HTERT RPE-1 (cell line): ENCODE results near the gene ANXA8.
"Not testable (repeated sequence)": the region's sequence is repeated elsewhere in the genome, so short reads cannot be mapped to it uniquely, and the experiment has no call there.

Experiments used
- in situ Hi-C: fragments of 300-500 bp; cut with MboI; formaldehyde crosslinking; loops from 4 replicates; pipeline ENCODE4 v1.14.3; 2020; ENCODE audit warnings: low sequenced_read_pairs

The ANXA8 gene

GRCh38 chr10:47465216-47465917 is 18.5 kb downstream of the ANXA8 start:
- in situ Hi-C loops, result not testable (repeated sequence)

DNA sequence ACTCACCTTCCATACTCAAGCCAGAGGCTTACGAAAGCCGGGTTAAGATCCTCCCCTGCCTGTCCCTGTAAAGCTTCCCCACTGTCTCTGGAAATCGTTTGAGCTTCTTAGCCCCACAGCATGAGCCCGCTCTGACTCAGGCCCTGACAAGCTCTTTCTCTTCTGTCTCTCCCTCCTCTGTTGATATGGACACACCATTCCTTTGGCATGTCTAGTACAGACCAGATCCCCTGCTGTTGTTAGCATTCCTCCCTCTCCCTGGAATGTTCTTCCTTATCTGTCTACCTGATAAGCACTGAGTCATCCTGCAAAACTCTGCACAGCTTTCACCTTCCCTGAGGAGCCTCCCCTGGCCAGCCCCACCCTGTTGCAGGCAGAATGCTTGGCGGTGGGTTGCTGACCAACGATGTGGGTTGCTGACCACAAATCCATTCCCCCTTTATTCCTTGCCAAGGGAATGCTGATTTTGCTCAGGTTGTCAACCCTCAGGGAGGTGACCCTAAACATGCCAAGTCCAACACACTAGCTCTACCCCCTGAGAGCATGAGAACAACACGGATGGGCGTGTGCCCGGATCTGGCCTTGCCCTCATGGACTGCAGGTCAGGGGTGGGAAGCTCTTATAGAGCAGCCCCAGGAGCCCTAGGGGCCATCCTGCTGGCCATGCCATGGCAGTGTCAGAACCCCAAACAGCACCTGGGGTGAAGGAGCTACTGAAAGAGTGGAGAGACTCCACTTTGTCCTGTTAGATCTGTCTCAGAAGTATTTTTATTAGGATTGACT is 21.1 kb downstream of the ANXA8 start:
- in situ Hi-C loops, result not testable (repeated sequence)

DNA sequence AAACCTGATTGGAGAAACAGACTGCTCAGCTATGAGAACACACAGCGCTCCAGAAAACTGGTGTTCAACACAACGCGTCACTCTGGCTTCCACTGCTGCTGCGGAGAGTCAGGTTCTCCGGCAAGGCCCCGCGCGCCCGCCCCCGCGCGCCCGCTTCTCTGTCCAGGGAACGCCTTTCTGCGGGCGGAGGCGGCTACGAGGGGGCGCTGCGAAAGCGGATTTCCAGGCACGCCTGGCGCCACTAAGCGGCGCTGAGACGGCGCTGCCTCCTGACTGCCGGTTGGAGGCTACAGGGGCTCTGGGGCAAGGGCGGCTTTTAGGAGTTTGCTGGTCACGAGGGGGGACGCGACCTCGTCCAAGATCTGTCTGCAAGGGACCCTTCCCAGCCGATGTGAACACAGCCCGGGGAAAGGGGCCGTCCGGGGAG is 22.6 kb downstream of the ANXA8 start:
- in situ Hi-C loops, result not testable (repeated sequence)

- in situ Hi-C loops, result no loop called here
These were observed 25.3 kb downstream of the ANXA8 start for GRCh38 chr10:47458466-47459154.

- in situ Hi-C loops, result no loop called here
These were observed 26.1 kb downstream of the ANXA8 start for GRCh38 chr10:47457826-47458225.

- in situ Hi-C loops, result no loop called here
These were observed 26.4 kb downstream of the ANXA8 start for GRCh38 chr10:47457528-47457820.

- in situ Hi-C loops, result no loop called here
These were observed 27.0 kb downstream of the ANXA8 start for GRCh38 chr10:47456794-47457527.

DNA sequence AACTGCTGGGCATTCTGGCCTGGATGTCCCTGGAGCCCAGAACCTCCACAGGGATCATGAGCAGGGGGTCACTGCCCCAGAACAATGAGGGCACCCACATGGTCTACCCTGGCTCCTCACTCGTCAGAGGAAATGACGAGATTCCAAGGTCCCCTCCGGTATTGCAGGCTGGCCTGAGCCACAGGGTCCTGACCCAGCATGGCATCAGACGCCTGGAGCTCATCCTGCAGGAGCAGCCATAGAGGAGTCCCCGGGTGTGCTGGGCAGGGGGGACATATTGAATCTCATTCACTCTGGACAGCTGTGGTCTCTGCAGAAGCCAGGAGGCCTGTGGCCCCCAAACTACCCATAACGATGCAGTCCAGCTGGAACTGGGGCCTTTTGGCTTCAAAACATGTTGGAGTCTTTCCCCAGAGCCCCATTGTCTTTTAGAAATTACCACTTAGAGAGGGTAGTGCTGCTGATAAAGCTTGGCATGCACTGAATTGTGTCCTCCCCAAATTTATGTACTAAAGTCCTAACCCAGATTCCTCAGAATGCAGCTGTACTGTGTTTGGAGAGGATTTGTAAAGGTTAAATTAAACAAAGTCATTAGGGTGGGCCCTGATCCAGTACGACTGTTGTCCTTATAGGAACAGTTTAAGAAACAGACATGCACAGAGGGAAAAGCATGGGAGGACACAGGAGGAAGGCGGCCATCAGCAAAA is 27.7 kb downstream of the ANXA8 start:
- in situ Hi-C loops, result no loop called here

DNA sequence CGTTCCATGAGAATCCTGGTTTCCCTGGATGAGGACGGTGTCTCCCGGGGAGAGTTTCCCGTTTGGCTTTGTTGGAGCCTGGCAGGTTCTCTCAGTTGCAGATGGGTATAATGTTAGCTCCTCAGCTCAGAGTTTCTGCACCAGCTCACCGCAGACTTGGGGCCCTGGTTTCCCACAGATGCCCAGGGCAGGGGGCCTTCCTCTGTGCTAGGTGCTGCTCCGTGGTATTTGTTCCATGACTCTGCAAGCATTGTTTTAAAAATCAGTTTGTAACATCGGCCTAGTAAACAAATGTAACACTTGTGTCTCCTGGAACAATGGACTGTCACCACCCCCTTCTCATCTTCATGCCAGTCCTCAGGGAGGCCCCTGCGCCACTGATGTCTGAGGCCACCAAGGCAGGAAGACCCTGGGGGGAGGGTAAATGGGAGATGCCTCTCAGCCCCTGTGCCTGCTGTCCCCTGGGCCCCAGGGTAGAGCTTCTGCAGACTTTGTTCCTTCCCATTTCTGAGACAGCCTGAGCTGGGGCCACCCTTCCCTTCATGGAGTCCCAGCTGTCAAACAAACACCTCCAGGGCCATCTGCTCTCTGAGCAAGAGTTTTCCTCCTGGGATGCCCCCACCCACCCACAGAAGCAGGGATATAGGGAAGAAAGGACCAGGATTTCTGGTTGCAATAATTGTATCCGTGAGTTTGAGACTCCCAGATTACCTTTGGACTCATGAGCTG is 28.4 kb downstream of the ANXA8 start:
- in situ Hi-C loops, result not testable (repeated sequence)

- in situ Hi-C loops, result no loop called here
These were observed 29.2 kb downstream of the ANXA8 start for GRCh38 chr10:47454780-47455058.

DNA sequence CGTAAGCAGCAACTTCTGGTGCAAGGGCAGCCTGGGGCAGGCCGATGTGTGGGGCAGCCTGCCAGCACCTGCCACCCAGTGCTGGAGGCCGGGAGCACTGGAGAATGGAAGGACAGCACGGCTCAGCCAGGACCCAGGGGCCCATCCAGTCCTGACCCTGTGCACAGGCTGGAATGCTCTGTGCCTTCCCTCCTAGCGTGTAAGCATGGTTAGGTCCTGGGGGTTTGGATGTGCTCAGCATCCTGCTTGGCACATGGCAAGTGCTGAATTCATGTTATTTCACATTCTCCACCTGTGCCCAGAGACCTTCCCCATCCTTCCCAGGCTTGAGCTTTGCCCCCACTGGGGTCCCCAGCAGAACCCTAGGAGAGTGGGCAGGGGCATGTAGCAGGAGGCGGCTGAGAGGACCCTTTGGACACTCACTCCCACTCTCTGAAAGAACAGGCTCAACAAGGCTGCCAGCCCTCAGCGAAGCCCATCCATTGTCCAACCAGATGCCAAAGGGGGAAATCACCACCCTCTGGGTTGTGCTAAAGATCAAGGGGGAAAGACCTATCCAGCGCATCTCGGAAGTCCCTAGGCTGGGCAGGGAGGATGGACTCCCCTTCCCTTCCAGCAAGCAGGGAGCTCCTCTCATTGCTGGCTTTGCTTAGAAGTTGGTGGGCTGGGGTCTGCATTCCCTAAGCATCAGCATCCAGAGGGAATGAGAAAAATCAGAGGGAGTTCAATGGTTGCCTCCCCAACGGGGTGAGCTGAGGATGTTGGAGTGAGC is 29.7 kb downstream of the ANXA8 start:
- in situ Hi-C loops, result no loop called here

DNA sequence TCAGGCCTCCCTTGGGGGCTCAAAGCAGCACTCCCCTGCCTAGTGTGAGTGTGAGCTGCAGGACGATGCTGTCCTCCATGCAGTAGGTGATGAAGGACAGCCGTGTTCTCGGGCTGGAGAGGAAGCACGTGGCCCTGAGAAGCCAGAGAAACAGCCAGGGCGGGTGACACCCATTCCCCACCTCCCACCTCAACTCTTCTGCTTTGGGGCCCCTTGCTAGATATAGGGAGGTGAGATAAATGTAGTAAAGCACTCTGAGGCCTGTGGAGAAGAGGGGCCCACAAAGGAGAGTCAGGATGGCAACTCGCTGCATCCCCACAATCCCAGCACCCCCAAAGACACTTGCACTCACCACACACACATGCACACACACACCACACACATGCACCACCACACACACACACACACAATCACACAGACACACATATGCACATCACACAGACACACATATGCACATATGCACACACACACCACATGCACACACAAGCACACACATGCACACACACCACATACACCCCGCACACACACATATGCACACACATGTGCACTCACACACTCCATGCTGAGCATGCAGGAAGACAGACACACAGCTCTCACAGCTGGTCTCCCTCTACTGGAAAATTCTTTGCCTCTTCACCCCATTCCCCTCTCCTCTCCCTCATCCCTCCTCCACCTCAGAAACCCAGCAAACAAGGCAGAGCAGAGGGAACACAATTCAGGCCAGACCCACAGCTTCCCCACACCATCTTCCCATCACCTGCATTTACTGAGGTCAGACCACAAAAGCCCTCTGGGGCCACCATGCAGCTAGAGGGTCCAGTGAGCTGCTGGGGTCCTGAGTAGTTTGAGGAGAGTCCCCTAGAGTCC is 30.5 kb downstream of the ANXA8 start:
- in situ Hi-C loops, result no loop called here

DNA sequence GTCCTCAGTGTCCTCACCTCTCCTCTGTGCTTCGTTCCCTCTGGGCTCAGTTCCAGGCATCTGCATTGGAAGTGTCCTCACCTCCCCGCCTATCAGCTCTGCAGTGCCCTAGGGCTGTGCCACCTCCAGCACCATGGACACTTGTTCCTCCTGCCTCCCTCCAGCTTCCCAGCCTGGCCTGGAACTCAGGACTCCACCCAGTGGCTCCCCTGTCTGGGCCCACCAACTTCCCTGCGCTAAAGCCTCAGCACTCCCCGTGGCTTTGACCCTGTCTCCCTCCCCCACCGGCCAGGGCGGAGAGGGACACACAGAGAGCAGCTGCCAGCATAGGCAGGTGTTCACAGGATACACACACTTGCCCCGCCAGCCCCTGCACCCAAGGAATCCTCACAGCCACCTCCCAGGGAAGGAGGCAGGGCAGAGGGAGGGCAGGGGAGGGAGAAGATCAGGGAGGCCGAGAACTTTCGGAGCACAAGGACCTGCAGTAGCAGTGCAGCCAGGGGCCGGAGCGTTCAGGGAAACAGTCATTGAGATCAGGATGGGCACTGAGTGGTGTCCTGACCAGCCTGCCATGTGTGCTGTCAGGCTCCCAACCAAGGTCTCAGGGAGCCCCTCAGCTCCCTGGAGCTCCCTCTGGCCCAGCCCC is 31.3 kb downstream of the ANXA8 start:
- in situ Hi-C loops, result no loop called here

- in situ Hi-C loops, result no loop called here
These were observed 31.9 kb downstream of the ANXA8 start for GRCh38 chr10:47451998-47452494.

DNA sequence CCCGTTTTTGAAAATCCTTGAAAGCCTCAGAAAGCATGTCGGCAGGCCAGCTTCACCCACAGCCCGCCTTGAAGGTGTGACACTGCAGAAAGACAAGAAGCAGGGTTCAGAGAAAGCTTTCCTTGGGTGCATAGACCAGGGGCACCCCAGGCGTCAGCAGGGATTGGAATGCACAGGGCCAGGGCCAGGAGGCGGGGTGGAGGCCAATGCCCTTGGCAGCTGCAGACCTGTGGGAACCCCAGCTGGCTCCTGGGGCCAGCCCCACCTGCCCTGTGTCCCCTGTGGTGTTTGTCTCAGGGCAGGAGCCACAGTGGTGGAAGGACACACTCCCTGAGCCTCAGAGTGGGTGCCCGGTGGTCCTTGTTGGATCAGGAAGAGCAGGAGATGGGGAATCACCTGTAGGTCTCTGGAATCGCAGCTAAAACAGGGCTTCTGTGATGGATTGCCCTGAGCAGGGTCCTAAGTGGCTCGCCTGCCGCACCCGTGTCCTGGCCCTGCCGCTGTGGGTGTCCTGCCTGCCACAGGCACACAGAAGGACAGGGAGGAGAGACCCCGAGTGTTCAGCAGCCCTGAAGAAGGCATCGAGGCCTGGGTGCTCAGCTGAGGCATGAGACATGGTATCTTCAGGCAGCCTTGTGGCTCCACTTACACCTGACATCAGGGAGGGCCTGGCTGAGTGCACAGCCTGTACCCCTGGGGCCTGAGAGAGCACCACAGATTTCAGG is 32.5 kb downstream of the ANXA8 start:
- in situ Hi-C loops, result no loop called here

DNA sequence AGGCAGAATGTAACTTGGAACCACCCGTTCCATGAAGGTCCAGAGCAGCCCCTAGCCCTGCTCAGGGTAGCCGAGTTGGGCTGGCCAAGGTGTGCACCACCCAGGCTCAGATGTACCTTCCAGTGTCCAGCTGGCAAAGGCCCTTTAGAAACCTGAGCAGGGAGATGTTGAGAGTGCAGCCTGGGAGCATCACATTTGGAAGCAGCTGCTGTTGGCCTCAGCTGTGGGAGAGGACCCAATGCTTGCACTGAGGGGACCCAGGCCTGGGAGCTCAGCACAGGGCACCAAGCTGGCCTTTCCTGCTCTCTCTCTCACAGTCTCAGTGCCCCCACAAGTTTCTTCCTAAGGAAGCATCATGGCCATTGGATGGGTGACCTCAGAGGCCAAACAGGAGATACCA is 33.5 kb downstream of the ANXA8 start:
- in situ Hi-C loops, result no loop called here

- in situ Hi-C loops, result no loop called here
These were observed 33.9 kb downstream of the ANXA8 start for GRCh38 chr10:47449979-47450378.
